ENCODE measurements around the gene HSF5. TPM values are rescaled to one million over a fixed set of nuclear protein-coding genes. Genes with fewer than 3 reads are reported as not detected.

HSF5 gene
- total RNA-seq, 1 experiment from 2014 or later: not detected

- H3K9ac ChIP-seq (ENCODE audit: low read length): peak overlapping the region; percentile 42
- H3K4me2 ChIP-seq (ENCODE audit: low read length): peak overlapping the region; percentile 68
- ATAC-seq (peak; percentile 39), DNase-seq (ENCODE audit: low read depth, low spot score) (no peak)
- H4K20me1 ChIP-seq (ENCODE audit: insufficient read depth): no peaks in the 10 kb centered on the region
- POLR2A ChIA-PET: interaction anchor here (0.7 to 3.8 kb wide), 8 partner anchors 9 to 110 kb away, joined by 3 to 54 read pairs (median 4); partner anchors contain the start of genes RNF43 and SUPT4H1
- H3K79me2 ChIP-seq (ENCODE audit: insufficient read depth, low read length): no peaks in the 10 kb centered on the region
- no peaks in the 10 kb centered on the region for H3K27me3 ChIP-seq (ENCODE audit: insufficient read depth, low read length)
- H2AFZ ChIP-seq (ENCODE audit: low read depth, low read length, poor library complexity, severe bottlenecking): peak overlapping the region; percentile 51
- intact Hi-C loops (cut with micrococcal nuclease): no loop called here
- H3K9me3 ChIP-seq (ENCODE audit: control insufficient read depth in 1 of 2, insufficient read depth in 1 of 2, low read depth in 1 of 2, low read length in 2 of 2): no peaks in the 10 kb centered on the region
- CTCF ChIA-PET: interaction anchor here (1.3 to 3.5 kb wide), 6 partner anchors 8 to 110 kb away, joined by 3 to 29 read pairs (median 8); partner anchors contain the start of gene RNF43
- no peaks in the 10 kb centered on the region for H3K9me2 ChIP-seq (ENCODE audit: insufficient read depth)
- RAD21 ChIA-PET (ENCODE audit: low non-redundant PET in 1 of 2, low total read pairs in 2 of 2, uncharacterized antibody in 2 of 2, unreplicated experiment in 2 of 2): interaction anchor here in 1 of 2 experiments (1.0 kb wide), 1 partner anchor 10 kb away, joined by 3 read pairs; the partner anchor contains the start of gene RNF43
- no peak for TF ChIP-seq POLR2A (IDR thresholded peaks at IDR 0.05; ENCODE audit: borderline replicate concordance, extremely low read depth, insufficient read depth, insufficient read length)
- TF ChIP-seq EGR1 (IDR thresholded peaks at IDR 0.05; ENCODE audit: low read depth): no peak
- no peak for TF ChIP-seq SRF (IDR thresholded peaks at IDR 0.05; ENCODE audit: low read depth)
- no peak for TF ChIP-seq YY1 (IDR thresholded peaks at IDR 0.05; ENCODE audit: extremely low read depth, insufficient replicate concordance, low read depth, low read length)
- TSS peak; percentile 93 for BruUV-seq (replicated peaks)
- H3K4me1 ChIP-seq (ENCODE audit: control insufficient read depth in 1 of 2, insufficient read depth in 2 of 2, low read length in 2 of 2): peaks cover 15 to 19% of the 10 kb centered on the region in 2 experiments
- peak overlapping the region in 1 of 2 experiments; percentile 42; a peak in 2 of 4 replicates for H3K4me3 ChIP-seq (replicated peaks in 1 of 2; ENCODE audit: low read depth in 1 of 2, low read length in 2 of 2)
- H3K36me3 ChIP-seq (ENCODE audit: control insufficient read depth in 1 of 2, insufficient read depth in 2 of 2, low read length in 2 of 2): no peaks in the 10 kb centered on the region
- H3K27ac ChIP-seq (ENCODE audit: low read depth, low read length): peak overlapping the region; percentile 46; the same call in 1 of the 2 replicates
Observed at GRCh38 chr17:58427807-58428206, 60.4 kb downstream of the HSF5 start.

GRCh38 chr17:58421711-58422110 lies 66.5 kb downstream of the HSF5 start:
- Histone ChIP-seq H3K79me2 (ENCODE audit: insufficient read depth, low read length) (peaks cover 6% of the 10 kb centered on the region), H2AFZ (ENCODE audit: low read depth, low read length, poor library complexity, severe bottlenecking) (peak overlapping the region; percentile 53), H3K36me3 (ENCODE audit: control insufficient read depth in 1 of 2, insufficient read depth in 2 of 2, low read length in 2 of 2) (no peaks in the 10 kb centered on the region), H3K4me2 (ENCODE audit: low read length) (no peak overlapping the region), H3K9me3 (ENCODE audit: control insufficient read depth in 1 of 2, insufficient read depth in 1 of 2, low read depth in 1 of 2, low read length in 2 of 2) (no peaks in the 10 kb centered on the region), H3K9me2 (ENCODE audit: insufficient read depth) (no peaks in the 10 kb centered on the region), H3K9ac (ENCODE audit: low read length) (no peak overlapping the region), H3K27ac (ENCODE audit: low read depth, low read length) (no peak overlapping the region), H3K4me3 (replicated peaks in 1 of 2; ENCODE audit: low read depth in 1 of 2, low read length in 2 of 2) (no peak overlapping the region), H4K20me1 (ENCODE audit: insufficient read depth) (no peaks in the 10 kb centered on the region), H3K4me1 (ENCODE audit: control insufficient read depth in 1 of 2, insufficient read depth in 2 of 2, low read length in 2 of 2) (peaks cover 18 to 27% of the 10 kb centered on the region in 2 experiments), H3K27me3 (ENCODE audit: insufficient read depth, low read length) (no peaks in the 10 kb centered on the region)
- intact Hi-C loops (cut with micrococcal nuclease): no loop called here
- DNase-seq (ENCODE audit: low read depth, low spot score) (no peak), ATAC-seq (no peak)
- ChIA-PET RAD21 (ENCODE audit: low non-redundant PET in 1 of 2, low total read pairs in 2 of 2, uncharacterized antibody in 2 of 2, unreplicated experiment in 2 of 2) (interaction anchor here in 1 of 2 experiments (0.6 kb wide), 1 partner anchor 12 kb away, joined by 3 read pairs; no protein-coding TSS in a partner anchor), CTCF (interaction anchor here (0.9 to 1.5 kb wide), 2 partner anchors 17 to 104 kb away, joined by 3 to 4 read pairs; no protein-coding TSS in a partner anchor), POLR2A (no interaction called here)
- BruUV-seq (replicated peaks): no TSS peak
- TF ChIP-seq CBX3 (IDR thresholded peaks at IDR 0.05; ENCODE audit: low read depth) (no peak), CTCF (IDR thresholded peaks at IDR 0.05 in 2 of 3, conservative IDR thresholded peaks at IDR 0.05 in 1 of 3; ENCODE audit: borderline replicate concordance in 1 of 3, insufficient read depth in 1 of 3, low read depth in 2 of 3, low read length in 2 of 3) (no peak), TCF7L2 (IDR thresholded peaks at IDR 0.05; ENCODE audit: borderline replicate concordance, extremely low read depth, insufficient read depth, insufficient read length) (no peak), YY1 (IDR thresholded peaks at IDR 0.05; ENCODE audit: extremely low read depth, insufficient replicate concordance, low read depth, low read length) (no peak), EZH2 (IDR thresholded peaks at IDR 0.05) (no peak), CEBPB (IDR thresholded peaks at IDR 0.05; ENCODE audit: low read depth) (no peak), REST (IDR thresholded peaks at IDR 0.05; ENCODE audit: low read depth) (no peak), ZFX (IDR thresholded peaks at IDR 0.05) (no peak), FOSL1 (IDR thresholded peaks at IDR 0.05; ENCODE audit: low read depth) (no peak), ELF1 (IDR thresholded peaks at IDR 0.05; ENCODE audit: borderline replicate concordance, low read depth) (no peak), SIN3A (IDR thresholded peaks at IDR 0.05; ENCODE audit: low read depth) (no peak), EGR1 (IDR thresholded peaks at IDR 0.05; ENCODE audit: low read depth) (no peak), RAD21 (IDR thresholded peaks at IDR 0.05; ENCODE audit: low read depth) (no peak), SP1 (IDR thresholded peaks at IDR 0.05; ENCODE audit: low read depth) (no peak)
